ENCODE measurements around the gene USP15. TPM values are rescaled to one million over a fixed set of nuclear protein-coding genes. Genes with fewer than 3 reads are reported as not detected.

Gene USP15
- total and polyA plus RNA-seq, 2 of the 4 experiments (the other 2 are of a cell fraction), result 28.5 to 49.6 TPM

DNA sequence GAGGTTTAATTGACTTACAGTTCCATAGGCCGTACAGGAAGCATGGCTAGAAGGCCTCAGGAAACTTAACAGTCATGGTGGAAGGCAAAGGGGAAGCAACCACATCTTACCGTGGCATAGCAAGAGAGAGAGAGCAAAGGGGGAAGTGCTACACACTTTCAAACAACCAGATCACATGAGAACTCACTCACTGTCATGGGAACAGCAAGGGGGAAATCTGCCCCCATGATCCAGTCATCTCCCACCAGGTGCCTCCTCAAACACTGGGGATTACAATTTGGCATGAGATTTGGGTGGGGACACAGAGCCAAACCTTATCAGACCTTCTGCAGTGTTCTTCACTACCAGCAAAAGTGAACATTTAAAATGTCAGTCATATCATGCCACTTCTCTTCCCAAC lies 58.9 kb downstream of the USP15 start:
- Histone ChIP-seq H2AK5ac (ENCODE audit: low read depth, low read length) (no peak overlapping the region), H3K4me1 (ENCODE audit: control insufficient read depth, insufficient read depth, low read length) (no peaks in the 10 kb centered on the region), H3K36me3 (ENCODE audit: control insufficient read depth, insufficient read depth, low read length) (peaks cover 9% of the 10 kb centered on the region), H3K18ac (ENCODE audit: low read depth, low read length) (no peak overlapping the region), H4K5ac (ENCODE audit: low read depth, low read length) (no peak overlapping the region), H4K20me1 (ENCODE audit: insufficient read depth, low read length) (no peaks in the 10 kb centered on the region), H2AK9ac (replicated peaks; ENCODE audit: low read depth, low read length, poor library complexity) (no peak overlapping the region), H4K91ac (ENCODE audit: insufficient read depth, low read depth, low read length) (no peak overlapping the region), H3K9ac (ENCODE audit: low read depth, low read length) (no peak overlapping the region), H3K9me3 (ENCODE audit: control insufficient read depth, insufficient read depth, low read length) (no peaks in the 10 kb centered on the region), H3K79me1 (ENCODE audit: low read depth in 1 of 2, low read length in 2 of 2) (peaks cover 0 to 22% of the 10 kb centered on the region in 2 experiments; a peak in 3 of 4 replicates), H3K9me1 (ENCODE audit: insufficient read depth, low read length) (no peaks in the 10 kb centered on the region), H2AFZ (replicated peaks; ENCODE audit: low read length, poor library complexity) (no peak overlapping the region), H3K23ac (ENCODE audit: low read depth, low read length) (no peak overlapping the region), H4K8ac (ENCODE audit: low read depth in 2 of 2, low read length in 2 of 2) (no peak overlapping the region), H2BK5ac (ENCODE audit: low read depth, low read length, poor library complexity, severe bottlenecking) (no peak overlapping the region), H3K27me3 (ENCODE audit: control insufficient read depth, insufficient read depth, low read length) (no peaks in the 10 kb centered on the region), H3K4ac (ENCODE audit: low read depth, low read length) (no peak overlapping the region), H2BK15ac (ENCODE audit: low read depth, low read length) (no peak overlapping the region), H3K14ac (replicated peaks; ENCODE audit: low read depth, low read length) (no peak overlapping the region), H2BK20ac (ENCODE audit: low read depth, low read length) (no peak overlapping the region), H3K4me2 (ENCODE audit: low read depth, low read length) (no peak overlapping the region), H3K56ac (ENCODE audit: extremely low read depth, insufficient read depth, low read length) (no peak overlapping the region), H3K27ac (ENCODE audit: insufficient read depth, low read length) (no peak overlapping the region), H2BK120ac (ENCODE audit: low read depth, low read length) (no peak overlapping the region), H3K4me3 (ENCODE audit: insufficient read depth, low read depth, low read length) (no peak overlapping the region)
- DNase-seq, result no peak
- dilution Hi-C loops (cut with HindIII; ENCODE audit: low sequenced_read_pairs, unreplicated experiment) (no loop called here), intact Hi-C loops (cut with micrococcal nuclease) (no loop called here), in situ Hi-C loops (cut with MboI; ENCODE audit: low sequenced_read_pairs) (no loop called here)
- no peak for ATAC-seq (ENCODE audit: low read depth)
- no CpG with 5 or more reads among the region's 2 CpGs for WGBS, 2 experiments (ENCODE audit: extremely low coverage in 2 of 2, insufficient read length in 1 of 2)
- ChIA-PET POLR2A (ENCODE audit: unreplicated experiment) (no interaction called here), CTCF (no interaction called here)
- TF ChIP-seq FOS (IDR thresholded peaks at IDR 0.05; ENCODE audit: low read depth, low read length), result no peak
- no peak for TF ChIP-seq NFE2L2 (IDR thresholded peaks at IDR 0.05; ENCODE audit: low read depth, low read length)
- no peak for TF ChIP-seq MAZ (IDR thresholded peaks at IDR 0.05; ENCODE audit: borderline replicate concordance, low read depth, low read length)
- TF ChIP-seq RCOR1 (IDR thresholded peaks at IDR 0.05; ENCODE audit: insufficient replicate concordance, low read length), result no peak
- no peak for TF ChIP-seq CEBPB (IDR thresholded peaks at IDR 0.05; ENCODE audit: low read depth, low read length)
- TF ChIP-seq, protein P1, sequence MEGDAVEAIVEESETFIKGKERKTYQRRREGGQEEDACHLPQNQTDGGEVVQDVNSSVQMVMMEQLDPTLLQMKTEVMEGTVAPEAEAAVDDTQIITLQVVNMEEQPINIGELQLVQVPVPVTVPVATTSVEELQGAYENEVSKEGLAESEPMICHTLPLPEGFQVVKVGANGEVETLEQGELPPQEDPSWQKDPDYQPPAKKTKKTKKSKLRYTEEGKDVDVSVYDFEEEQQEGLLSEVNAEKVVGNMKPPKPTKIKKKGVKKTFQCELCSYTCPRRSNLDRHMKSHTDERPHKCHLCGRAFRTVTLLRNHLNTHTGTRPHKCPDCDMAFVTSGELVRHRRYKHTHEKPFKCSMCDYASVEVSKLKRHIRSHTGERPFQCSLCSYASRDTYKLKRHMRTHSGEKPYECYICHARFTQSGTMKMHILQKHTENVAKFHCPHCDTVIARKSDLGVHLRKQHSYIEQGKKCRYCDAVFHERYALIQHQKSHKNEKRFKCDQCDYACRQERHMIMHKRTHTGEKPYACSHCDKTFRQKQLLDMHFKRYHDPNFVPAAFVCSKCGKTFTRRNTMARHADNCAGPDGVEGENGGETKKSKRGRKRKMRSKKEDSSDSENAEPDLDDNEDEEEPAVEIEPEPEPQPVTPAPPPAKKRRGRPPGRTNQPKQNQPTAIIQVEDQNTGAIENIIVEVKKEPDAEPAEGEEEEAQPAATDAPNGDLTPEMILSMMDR (conservative IDR thresholded peaks at IDR 0.05; ENCODE audit: low read depth, low read length), result no peak
- no peak for TF ChIP-seq RFX5 (IDR thresholded peaks at IDR 0.05; ENCODE audit: low read depth, low read length)
- TF ChIP-seq POLR2A (IDR thresholded peaks at IDR 0.05; ENCODE audit: low read depth, low read length), result no peak
- no peak for TF ChIP-seq RAD21 (IDR thresholded peaks at IDR 0.05; ENCODE audit: low read length)
- TF ChIP-seq CHD1 (IDR thresholded peaks at IDR 0.05; ENCODE audit: low read depth, low read length), result no peak
- no peak for TF ChIP-seq BHLHE40 (IDR thresholded peaks at IDR 0.05; ENCODE audit: low read depth, low read length)
- no peak for TF ChIP-seq MXI1 (IDR thresholded peaks at IDR 0.05; ENCODE audit: borderline replicate concordance, low read depth, low read length)
- TF ChIP-seq MAFK (IDR thresholded peaks at IDR 0.05; ENCODE audit: low read depth, low read length), result no peak
- no peak for TF ChIP-seq ELK1 (IDR thresholded peaks at IDR 0.05; ENCODE audit: borderline replicate concordance, low read depth, low read length)
- no peak for TF ChIP-seq USF2 (IDR thresholded peaks at IDR 0.05; ENCODE audit: low read depth, low read length)
- no peak for TF ChIP-seq SMC3 (IDR thresholded peaks at IDR 0.05; ENCODE audit: low read depth, low read length)
- no TSS peak for BruUV-seq (replicated peaks)

Data from IMR-90 (cell line).